ENCODE results near the gene FLYWCH1.
A peak's percentile ranks its signal among the peaks of the same experiment; 100 is the strongest.

FLYWCH1 gene

GRCh38 chr16:2911638-2912329 lies at the start of gene FLYWCH1:
FLYWCH1 (plus strand) TSS chr16:2911931; CDS start chr16:2929686, 17,755 bp downstream.
- peaks cover 13% of the 10 kb centered on the region for H3K27me3 ChIP-seq (ENCODE audit: control insufficient read depth, insufficient read depth, low read length)
- H3K27ac ChIP-seq (ENCODE audit: low read length): no peak within 1 kb of the TSS
- peaks cover 6% of the 10 kb centered on the region for H3K4me1 ChIP-seq (ENCODE audit: control insufficient read depth, low read depth, low read length)

GRCh38 chr16:2865651-2866050 lies 46.1 kb upstream of the FLYWCH1 start:
- Histone ChIP-seq H3K4me1 (ENCODE audit: control insufficient read depth, low read depth, low read length) (peaks cover 3% of the 10 kb centered on the region), H3K9me3 (ENCODE audit: control insufficient read depth, low read depth, low read length) (no peaks in the 10 kb centered on the region), H3K36me3 (ENCODE audit: control insufficient read depth, low read depth, low read length) (no peaks in the 10 kb centered on the region), H3K4me3 (ENCODE audit: low read length) (no peak overlapping the region), H3K27ac (ENCODE audit: low read length) (no peak overlapping the region), H3K9ac (ENCODE audit: low read length) (no peak overlapping the region), H3K27me3 (ENCODE audit: control insufficient read depth, insufficient read depth, low read length) (peaks cover 54% of the 10 kb centered on the region)

More at GRCh38 chr16:2911638-2912329, at the start of gene FLYWCH1:
- H3K9ac ChIP-seq (ENCODE audit: low read length): peak within 1 kb of the TSS; percentile 12
- no peaks in the 10 kb centered on the region for H3K9me3 ChIP-seq (ENCODE audit: control insufficient read depth, low read depth, low read length)
- peak within 1 kb of the TSS; percentile 81 for H3K4me3 ChIP-seq (ENCODE audit: low read length)
- no peaks in the 10 kb centered on the region for H3K36me3 ChIP-seq (ENCODE audit: control insufficient read depth, low read depth, low read length)

- H3K9me3 ChIP-seq (ENCODE audit: control insufficient read depth, low read depth, low read length): no peaks in the 10 kb centered on the region
- H3K36me3 ChIP-seq (ENCODE audit: control insufficient read depth, low read depth, low read length): no peaks in the 10 kb centered on the region
- H3K27me3 ChIP-seq (ENCODE audit: control insufficient read depth, insufficient read depth, low read length): peaks cover 61% of the 10 kb centered on the region
- H3K4me1 ChIP-seq (ENCODE audit: control insufficient read depth, low read depth, low read length): peaks cover 3% of the 10 kb centered on the region
- no peak overlapping the region for H3K4me3 ChIP-seq (ENCODE audit: low read length)
- H3K9ac ChIP-seq (ENCODE audit: low read length): no peak overlapping the region
- H3K27ac ChIP-seq (ENCODE audit: low read length): no peak overlapping the region
These were observed 45.3 kb upstream of the FLYWCH1 start for GRCh38 chr16:2866431-2866830.

- H3K4me3 ChIP-seq (ENCODE audit: low read length): peak overlapping the region; percentile 77
- no peaks in the 10 kb centered on the region for H3K9me3 ChIP-seq (ENCODE audit: control insufficient read depth, low read depth, low read length)
- no peak overlapping the region for H3K27ac ChIP-seq (ENCODE audit: low read length)
- no peaks in the 10 kb centered on the region for H3K36me3 ChIP-seq (ENCODE audit: control insufficient read depth, low read depth, low read length)
- H3K27me3 ChIP-seq (ENCODE audit: control insufficient read depth, insufficient read depth, low read length): peaks cover 63% of the 10 kb centered on the region
- H3K4me1 ChIP-seq (ENCODE audit: control insufficient read depth, low read depth, low read length): peaks cover 3% of the 10 kb centered on the region
- H3K9ac ChIP-seq (ENCODE audit: low read length): peak overlapping the region; percentile 52
These were observed 44.1 kb upstream of the FLYWCH1 start for GRCh38 chr16:2867661-2867986.

DNA sequence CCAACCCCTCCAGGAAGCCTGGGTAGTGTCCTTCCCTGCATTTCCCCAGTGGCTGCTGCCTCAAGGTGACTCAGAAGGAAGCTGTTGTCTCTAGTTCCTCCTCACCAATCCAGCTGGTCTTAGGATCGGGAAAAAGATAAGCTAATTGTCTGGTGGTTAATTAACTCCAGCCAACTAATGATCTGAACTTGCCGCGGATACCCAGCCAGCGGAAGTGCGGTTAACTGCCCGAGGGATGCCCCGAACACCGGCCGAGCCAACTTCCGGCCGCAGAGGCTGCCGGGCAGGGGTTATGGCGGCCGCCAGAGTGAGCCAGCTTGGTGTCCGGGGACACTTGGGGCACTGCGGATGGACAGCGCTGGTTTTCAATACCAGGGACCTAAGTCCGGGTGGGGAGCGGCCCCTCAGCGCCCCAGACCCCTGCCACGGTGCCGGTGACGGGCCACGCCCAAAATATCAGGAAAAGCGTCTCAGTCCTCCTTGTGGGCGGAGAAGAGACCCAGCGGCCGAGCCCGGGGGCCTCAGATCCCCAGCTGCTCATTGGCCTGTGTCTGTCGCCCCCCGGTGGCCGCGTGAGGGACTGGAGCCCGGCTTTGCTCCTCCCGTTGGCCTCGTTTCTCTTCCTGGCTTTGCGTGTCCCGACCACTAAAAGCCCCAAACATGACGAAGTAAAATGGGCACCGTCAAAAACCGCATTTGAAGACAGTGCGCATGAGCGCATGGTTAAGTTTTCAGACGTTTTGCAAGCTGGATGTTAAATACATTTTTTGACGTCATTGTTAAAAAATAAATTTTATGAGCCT lies 43.5 kb upstream of the FLYWCH1 start:
- H3K27ac ChIP-seq (ENCODE audit: low read length): no peak overlapping the region
- peaks cover 69% of the 10 kb centered on the region for H3K27me3 ChIP-seq (ENCODE audit: control insufficient read depth, insufficient read depth, low read length)
- peak overlapping the region; percentile 52 for H3K9ac ChIP-seq (ENCODE audit: low read length)
- H3K36me3 ChIP-seq (ENCODE audit: control insufficient read depth, low read depth, low read length): no peaks in the 10 kb centered on the region
- peak overlapping the region; percentile 77 for H3K4me3 ChIP-seq (ENCODE audit: low read length)
- H3K4me1 ChIP-seq (ENCODE audit: control insufficient read depth, low read depth, low read length): peaks cover 3% of the 10 kb centered on the region
- no peaks in the 10 kb centered on the region for H3K9me3 ChIP-seq (ENCODE audit: control insufficient read depth, low read depth, low read length)

DNA sequence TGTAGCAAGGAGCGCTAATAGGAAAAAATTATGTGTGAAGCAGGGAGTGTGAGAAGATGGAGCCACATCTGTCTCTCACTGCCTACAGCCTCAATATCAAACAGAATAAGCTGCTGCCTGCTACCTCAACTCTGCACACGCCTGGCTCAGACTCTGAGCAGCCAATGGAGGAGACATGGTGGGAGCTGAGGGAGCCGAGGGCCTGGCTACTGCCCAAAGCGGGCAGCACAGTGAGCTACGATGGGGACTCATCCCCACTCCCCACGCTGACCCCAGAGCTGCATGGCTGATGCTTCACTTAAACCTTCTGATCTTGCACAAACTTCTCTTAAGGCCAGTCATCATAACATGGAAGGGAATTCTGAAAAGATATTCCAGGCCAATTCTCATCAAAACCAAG lies 39.8 kb upstream of the FLYWCH1 start:
- Histone ChIP-seq H3K27me3 (ENCODE audit: control insufficient read depth, insufficient read depth, low read length) (peaks cover 46% of the 10 kb centered on the region), H3K27ac (ENCODE audit: low read length) (no peak overlapping the region), H3K9ac (ENCODE audit: low read length) (no peak overlapping the region), H3K4me3 (ENCODE audit: low read length) (no peak overlapping the region), H3K4me1 (ENCODE audit: control insufficient read depth, low read depth, low read length) (peaks cover 3% of the 10 kb centered on the region), H3K36me3 (ENCODE audit: control insufficient read depth, low read depth, low read length) (no peaks in the 10 kb centered on the region), H3K9me3 (ENCODE audit: control insufficient read depth, low read depth, low read length) (no peaks in the 10 kb centered on the region)

DNA sequence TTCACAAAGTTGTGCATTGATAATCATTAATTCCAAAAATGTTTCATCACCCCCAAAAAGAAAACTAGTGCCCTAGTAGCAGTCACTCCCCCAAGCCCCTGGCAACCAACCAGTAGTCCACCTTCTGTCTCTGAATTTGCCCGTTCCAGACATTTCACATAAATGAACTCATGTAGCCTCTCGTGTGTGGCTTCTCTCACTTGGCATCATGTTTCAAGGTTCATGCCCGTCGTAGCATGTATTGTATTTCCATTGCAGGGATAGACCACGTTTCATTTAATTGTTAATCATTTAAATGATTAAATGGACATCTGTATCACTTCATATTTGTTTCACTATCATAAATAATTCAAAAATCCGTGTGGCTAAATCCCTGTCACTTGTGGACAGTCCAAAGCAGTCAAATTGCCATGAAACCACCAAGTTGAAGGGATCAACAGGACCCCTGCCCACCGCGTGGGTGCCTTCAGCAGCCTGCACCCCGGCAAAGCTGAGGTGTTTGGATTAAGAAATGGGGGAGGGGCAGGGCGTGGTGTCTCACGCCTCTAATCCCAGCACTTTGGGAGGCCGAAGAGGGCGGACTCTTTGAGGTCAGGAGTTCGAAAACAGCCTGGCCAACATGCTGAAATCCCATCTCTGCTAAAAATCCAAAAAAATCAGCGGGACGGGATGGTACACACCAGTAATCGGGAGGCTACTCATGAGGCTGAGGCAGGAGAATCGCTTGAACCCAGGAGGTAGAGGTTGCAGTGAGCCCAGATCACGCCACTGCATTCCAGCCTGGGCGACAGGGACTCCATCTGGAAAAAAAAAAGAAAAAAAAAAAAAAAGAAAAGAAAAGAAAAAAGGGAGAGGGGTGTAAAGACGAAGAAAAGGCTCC lies 37.5 kb upstream of the FLYWCH1 start:
- Histone ChIP-seq H3K27ac (ENCODE audit: low read length) (no peak overlapping the region), H3K4me1 (ENCODE audit: control insufficient read depth, low read depth, low read length) (no peaks in the 10 kb centered on the region), H3K9me3 (ENCODE audit: control insufficient read depth, low read depth, low read length) (no peaks in the 10 kb centered on the region), H3K9ac (ENCODE audit: low read length) (no peak overlapping the region), H3K27me3 (ENCODE audit: control insufficient read depth, insufficient read depth, low read length) (peaks cover 42% of the 10 kb centered on the region), H3K36me3 (ENCODE audit: control insufficient read depth, low read depth, low read length) (no peaks in the 10 kb centered on the region), H3K4me3 (ENCODE audit: low read length) (no peak overlapping the region)

- H3K4me3 ChIP-seq (ENCODE audit: low read length): no peak overlapping the region
- H3K9ac ChIP-seq (ENCODE audit: low read length): no peak overlapping the region
- H3K27me3 ChIP-seq (ENCODE audit: control insufficient read depth, insufficient read depth, low read length): peaks cover 35% of the 10 kb centered on the region
- H3K4me1 ChIP-seq (ENCODE audit: control insufficient read depth, low read depth, low read length): no peaks in the 10 kb centered on the region
- no peak overlapping the region for H3K27ac ChIP-seq (ENCODE audit: low read length)
- H3K9me3 ChIP-seq (ENCODE audit: control insufficient read depth, low read depth, low read length): no peaks in the 10 kb centered on the region
- H3K36me3 ChIP-seq (ENCODE audit: control insufficient read depth, low read depth, low read length): no peaks in the 10 kb centered on the region
These were observed 36.8 kb upstream of the FLYWCH1 start for GRCh38 chr16:2874912-2875362.

- no peaks in the 10 kb centered on the region for H3K36me3 ChIP-seq (ENCODE audit: control insufficient read depth, low read depth, low read length)
- no peaks in the 10 kb centered on the region for H3K4me1 ChIP-seq (ENCODE audit: control insufficient read depth, low read depth, low read length)
- H3K9me3 ChIP-seq (ENCODE audit: control insufficient read depth, low read depth, low read length): no peaks in the 10 kb centered on the region
- peaks cover 18% of the 10 kb centered on the region for H3K27me3 ChIP-seq (ENCODE audit: control insufficient read depth, insufficient read depth, low read length)
- no peak overlapping the region for H3K27ac ChIP-seq (ENCODE audit: low read length)
- no peak overlapping the region for H3K9ac ChIP-seq (ENCODE audit: low read length)
- no peak overlapping the region for H3K4me3 ChIP-seq (ENCODE audit: low read length)
These were observed 31.8 kb upstream of the FLYWCH1 start for GRCh38 chr16:2879854-2880508.

DNA sequence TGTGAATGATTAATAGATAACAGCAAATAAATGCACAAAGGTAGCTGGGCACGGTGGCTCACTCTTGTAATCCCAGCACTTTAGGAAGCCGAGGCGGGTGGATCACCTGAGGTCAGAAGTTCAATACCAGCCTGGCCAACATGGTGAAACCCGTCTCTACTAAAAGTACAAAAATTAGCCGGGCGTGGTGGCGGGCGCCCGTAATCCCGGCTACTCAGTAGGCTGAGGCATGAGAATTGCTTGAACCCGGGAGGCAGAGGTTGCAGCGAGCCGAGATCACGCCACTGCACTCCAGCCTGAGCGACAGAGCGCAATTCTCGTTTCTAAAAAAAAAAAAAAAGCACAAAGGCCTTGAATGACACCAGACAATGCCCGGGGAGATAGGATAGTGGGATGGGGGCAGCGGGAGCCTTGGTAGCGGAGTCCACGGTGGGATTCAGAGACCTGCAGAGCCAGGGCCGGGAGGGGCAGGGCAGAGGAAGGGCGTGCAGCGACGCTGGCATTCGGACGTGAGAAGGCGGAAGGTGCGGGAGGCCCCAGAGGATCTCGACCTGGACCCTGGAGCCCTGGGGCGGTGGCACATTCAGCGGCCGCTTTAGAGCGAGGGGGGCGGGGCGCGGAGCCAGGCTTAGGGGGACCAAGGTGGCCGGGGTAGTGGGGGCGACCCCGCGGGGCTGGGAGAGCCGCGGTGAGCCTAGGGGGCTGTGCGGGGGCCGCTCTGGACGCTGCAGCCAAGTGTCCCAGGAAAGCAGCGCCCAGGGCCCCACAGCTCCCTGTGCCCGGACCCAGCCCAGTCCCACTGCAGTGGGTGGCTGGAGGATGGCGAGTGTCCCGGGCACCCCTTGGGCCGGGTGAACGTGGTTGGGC lies 29.7 kb upstream of the FLYWCH1 start:
- Histone ChIP-seq H3K4me3 (ENCODE audit: low read length) (peak overlapping the region; percentile 83), H3K4me1 (ENCODE audit: control insufficient read depth, low read depth, low read length) (no peaks in the 10 kb centered on the region), H3K9me3 (ENCODE audit: control insufficient read depth, low read depth, low read length) (no peaks in the 10 kb centered on the region), H3K27me3 (ENCODE audit: control insufficient read depth, insufficient read depth, low read length) (peaks cover 12% of the 10 kb centered on the region), H3K9ac (ENCODE audit: low read length) (no peak overlapping the region), H3K36me3 (ENCODE audit: control insufficient read depth, low read depth, low read length) (no peaks in the 10 kb centered on the region), H3K27ac (ENCODE audit: low read length) (no peak overlapping the region)
